H9 (cell line): ENCODE data around the gene SSBP3. TPM values are rescaled to one million over a fixed set of nuclear protein-coding genes. Genes with fewer than 3 reads are reported as not detected.
A peak's percentile ranks its signal among the peaks of the same experiment; 100 is the strongest.

Experiments used
- DNase-seq: peaks from one replicate; pipeline ENCODE4 v3.0.0-alpha.2; 2017
- H2AFZ ChIP-seq: one replicate; pipeline ENCODE4 v1.6.1; 2013; ENCODE audit warnings: mild to moderate bottlenecking, low read length, control low read depth, moderate library complexity
- H2AK5ac ChIP-seq: 2 replicates; pipeline ENCODE4 v1.6.1; 2013; ENCODE audit warnings: low read length, control low read depth, mixed read lengths; ENCODE audit not compliant: insufficient read length
- H2BK120ac ChIP-seq: one replicate; pipeline ENCODE4 v1.6.1; 2013; ENCODE audit warnings: low read depth, mild to moderate bottlenecking, low read length, control low read depth, inconsistent platforms; ENCODE audit not compliant: poor library complexity, severe bottlenecking
- H2BK12ac ChIP-seq: 2 replicates; pipeline ENCODE4 v1.6.1; 2013; ENCODE audit warnings: low read length, control low read depth, mixed read lengths, low read depth; ENCODE audit not compliant: insufficient read length
- H2BK15ac ChIP-seq: 2 replicates; pipeline ENCODE4 v1.6.1; 2013; ENCODE audit warnings: low read depth, low read length, control low read depth
- H2BK20ac ChIP-seq: one replicate; pipeline ENCODE4 v1.6.1; 2013; ENCODE audit warnings: low read depth, mild to moderate bottlenecking, low read length, control low read depth, inconsistent platforms; ENCODE audit not compliant: poor library complexity, severe bottlenecking
- H2BK5ac ChIP-seq: 2 replicates; pipeline ENCODE4 v1.6.1; 2013; ENCODE audit warnings: low read length, control low read depth, mixed read lengths; ENCODE audit not compliant: insufficient read length
- H3K14ac ChIP-seq: 2 replicates; pipeline ENCODE4 v1.6.1; 2013; ENCODE audit warnings: low read length, control low read depth; ENCODE audit not compliant: insufficient read depth
- H3K18ac ChIP-seq: 2 replicates; pipeline ENCODE4 v1.6.1; 2013; ENCODE audit warnings: low read depth, mild to moderate bottlenecking, mixed read lengths, low read length, control low read depth; ENCODE audit not compliant: insufficient read length
- H3K23ac ChIP-seq: 2 replicates; pipeline ENCODE4 v1.6.1; 2013; ENCODE audit warnings: low read length, control low read depth, mixed read lengths, low read depth; ENCODE audit not compliant: insufficient read length
- H3K23me2 ChIP-seq: 2 replicates; pipeline ENCODE4 v1.6.1; 2013; ENCODE audit warnings: low read depth, mild to moderate bottlenecking, mixed read lengths, low read length, control low read depth; ENCODE audit not compliant: insufficient read length, poor library complexity, severe bottlenecking
- H3K27ac ChIP-seq: 2 replicates; pipeline ENCODE4 v1.5.1; 2013; ENCODE audit warnings: low read length, control low read depth, mixed read lengths, low read depth; ENCODE audit not compliant: insufficient read length
- H3K27me3 ChIP-seq: 2 replicates; pipeline ENCODE4 v1.6.1; 2013; ENCODE audit warnings: low read length, control low read depth, inconsistent platforms; ENCODE audit not compliant: insufficient read depth
- H3K4ac ChIP-seq: 2 replicates; pipeline ENCODE4 v1.6.1; 2013; ENCODE audit warnings: low read depth, mild to moderate bottlenecking, control low read depth, inconsistent platforms, low read length, moderate library complexity
- H3K4me1 ChIP-seq: 2 replicates; pipeline ENCODE4 v1.6.1; 2013; ENCODE audit warnings: low read length, control low read depth, inconsistent platforms; ENCODE audit not compliant: insufficient read depth
- H3K4me2 ChIP-seq: 2 replicates; pipeline ENCODE4 v1.6.1; 2013; ENCODE audit warnings: low read length, control low read depth, mixed read lengths; ENCODE audit not compliant: insufficient read length, insufficient read depth
- H3K56ac ChIP-seq: 2 replicates; pipeline ENCODE4 v1.6.1; 2013; ENCODE audit warnings: low read depth, mild to moderate bottlenecking, mixed read lengths, low read length, control low read depth; ENCODE audit not compliant: insufficient read length
- H3K79me1 ChIP-seq: 2 replicates; pipeline ENCODE4 v1.6.1; 2013; ENCODE audit warnings: low read depth, mild to moderate bottlenecking, moderate library complexity, low read length, control low read depth, inconsistent platforms; ENCODE audit not compliant: insufficient read depth, poor library complexity, severe bottlenecking
- H3K79me2 ChIP-seq: 2 replicates; pipeline ENCODE4 v1.6.1; 2013; ENCODE audit warnings: low read length, control low read depth, inconsistent platforms; ENCODE audit not compliant: insufficient read depth
- H3K9ac ChIP-seq: 2 replicates; pipeline ENCODE4 v1.6.1; 2013; ENCODE audit warnings: low read length, control low read depth, mixed read lengths; ENCODE audit not compliant: insufficient read length; ENCODE audit errors: extremely low read depth
- H3K9me3 ChIP-seq: one replicate; pipeline ENCODE4 v1.6.1; 2013; ENCODE audit warnings: low read depth, low read length, inconsistent platforms; ENCODE audit not compliant: control insufficient read depth
- H3T11ph ChIP-seq: one replicate; pipeline ENCODE4 v1.6.1; 2013; ENCODE audit warnings: mild to moderate bottlenecking, low read length, control low read depth, inconsistent platforms
- H4K20me1 ChIP-seq: one replicate; pipeline ENCODE4 v1.6.1; 2013; ENCODE audit not compliant: control insufficient read depth, insufficient read length, insufficient read depth
- H4K5ac ChIP-seq: 2 replicates; pipeline ENCODE4 v1.6.1; 2013; ENCODE audit warnings: low read depth, mild to moderate bottlenecking, mixed read lengths, low read length, control low read depth; ENCODE audit not compliant: insufficient read length
- H4K8ac ChIP-seq: replicated peaks from 2 replicates; pipeline ENCODE4 v1.6.1; 2013; ENCODE audit warnings: low read length, control low read depth, mixed read lengths, low read depth; ENCODE audit not compliant: insufficient read length
- H4K91ac ChIP-seq: 2 replicates; pipeline ENCODE4 v1.6.1; 2013; ENCODE audit warnings: low read depth, mild to moderate bottlenecking, moderate library complexity, mixed read lengths, low read length, control low read depth; ENCODE audit not compliant: insufficient read length
- H3K27ac Mint-ChIP-seq, 3 experiments: 2 replicates in 2 of 3; 3 replicates in 1 of 3; pipeline ENCODE4 v1.8.0; 2020 to 2021; ENCODE audit warnings: mixed read lengths in 3 of 3, mild to moderate bottlenecking in 1 of 3, moderate library complexity in 1 of 3
- H3K27me3 Mint-ChIP-seq: 2 replicates; pipeline ENCODE4 v1.8.0; 2021; ENCODE audit warnings: low read depth, mild to moderate bottlenecking, moderate library complexity, mixed read lengths
- H3K36me3 Mint-ChIP-seq, 3 experiments: 2 replicates in 2 of 3; 3 replicates in 1 of 3; pipeline ENCODE4 v1.8.0; 2020 to 2021; ENCODE audit warnings: low read depth in 3 of 3, mixed read lengths in 3 of 3; ENCODE audit not compliant: insufficient read depth in 1 of 3
- H3K4me1 Mint-ChIP-seq, 2 experiments: 2 replicates each; pipeline ENCODE4 v1.8.0; 2020; ENCODE audit warnings: mixed read lengths in 2 of 2
- H3K4me3 Mint-ChIP-seq, 2 experiments: 2 replicates in 1 of 2; 3 replicates in 1 of 2; pipeline ENCODE4 v1.8.0; 2020 to 2021; ENCODE audit warnings: mild to moderate bottlenecking in 2 of 2, mixed read lengths in 2 of 2, moderate library complexity in 1 of 2
- H3K9me3 Mint-ChIP-seq, 2 experiments: 2 replicates in 1 of 2; 3 replicates in 1 of 2; pipeline ENCODE4 v1.8.0; 2020; ENCODE audit warnings: mild to moderate bottlenecking in 2 of 2, mixed read lengths in 2 of 2, moderate library complexity in 1 of 2
- CTCF ChIP-seq: fragments of 200-600 bp; sonication (generic); conservative IDR thresholded peaks from 3 replicates; pipeline ENCODE4 v1.8.0; 2021; ENCODE audit warnings: antibody characterized with exemption, mild to moderate bottlenecking
- WGBS: extraction: QIAGEN DNeasy Blood & Tissue Kit; methylation state at CpG from one replicate; pipeline ENCODE4 v1.1.7; 2013; ENCODE audit warnings: missing lambda C conversion rate, low lambda C conversion rate, mixed read lengths; ENCODE audit not compliant: insufficient read length; ENCODE audit errors: extremely low coverage; 5-methylcytosine and 5-hydroxymethylcytosine counted together
- total RNA-seq: library from RNA; stranded (reverse); gene quantifications from 2 replicates; pipeline ENCODE4 v1.2.1, GENCODE V29; 2021

The SSBP3 gene
- total RNA-seq, 1 experiment from 2014 or later: 126 TPM

- DNase-seq: no peak
- TF ChIP-seq CTCF: no peak
- no peaks in the 10 kb centered on the region for H3K4me1 ChIP-seq
- no peak overlapping the region for H3K9ac ChIP-seq
- no peak overlapping the region for H3K4me3 Mint-ChIP-seq
- H3K23ac ChIP-seq: no peak overlapping the region
- H4K91ac ChIP-seq: no peak overlapping the region
- no peak overlapping the region for H3K14ac ChIP-seq
- H2BK20ac ChIP-seq: no peak overlapping the region
- peak overlapping the region; percentile 34 to 44 (median 42); a peak in 2 of 7 replicates for H3K27ac Mint-ChIP-seq
- peaks cover 15 to 43% (median 36%) of the 10 kb centered on the region in 3 experiments; a peak in 6 of 7 replicates for H3K36me3 Mint-ChIP-seq
- H2BK5ac ChIP-seq: no peak overlapping the region
- H2BK120ac ChIP-seq: no peak overlapping the region
- no peak overlapping the region for H2BK12ac ChIP-seq
- no peak overlapping the region for H2BK15ac ChIP-seq
- no peak overlapping the region for H4K8ac ChIP-seq
- H3K27me3 Mint-ChIP-seq: peaks cover 2% of the 10 kb centered on the region; the same call in 1 of the 2 replicates
- no peaks in the 10 kb centered on the region for H3K79me2 ChIP-seq
- H3K23me2 ChIP-seq: no peaks in the 10 kb centered on the region
- H4K5ac ChIP-seq: no peak overlapping the region
- no CpG with 5 or more reads among the region's 7 CpGs for WGBS
- H3K27ac ChIP-seq: no peak overlapping the region
- no peak overlapping the region for H3K56ac ChIP-seq
- H2AFZ ChIP-seq: no peak overlapping the region
- H3K9me3 ChIP-seq: no peaks in the 10 kb centered on the region
- H3K27me3 ChIP-seq: no peaks in the 10 kb centered on the region
- H3K4me2 ChIP-seq: no peak overlapping the region
- H3T11ph ChIP-seq: no peak overlapping the region
- no peak overlapping the region for H2AK5ac ChIP-seq
- peaks cover 22 to 33% of the 10 kb centered on the region in 2 experiments for H3K4me1 Mint-ChIP-seq
- H3K18ac ChIP-seq: no peak overlapping the region
- H3K79me1 ChIP-seq: no peaks in the 10 kb centered on the region
- no peaks in the 10 kb centered on the region for H3K9me3 Mint-ChIP-seq
- H4K20me1 ChIP-seq: no peaks in the 10 kb centered on the region
- H3K4ac ChIP-seq: no peak overlapping the region
These were observed 184.2 kb downstream of the SSBP3 start for GRCh38 chr1:54221867-54222484.
